Neuronal stem cell (in vitro differentiated cells): Measurements from ENCODE around the gene LARP4.

Source experiments
- DNase-seq: peaks from one replicate; pipeline ENCODE4 v3.0.0-alpha.2; 2013; ENCODE audit warnings: low spot score
- H2AFZ ChIP-seq: one replicate; pipeline ENCODE4 v1.6.1; 2013; ENCODE audit warnings: mild to moderate bottlenecking, low read length, inconsistent platforms
- H2AK5ac ChIP-seq: 2 replicates; pipeline ENCODE4 v1.6.1; 2013; ENCODE audit warnings: low read depth, mild to moderate bottlenecking, inconsistent platforms, low read length, moderate library complexity, mixed read lengths
- H2BK120ac ChIP-seq: 2 replicates; pipeline ENCODE4 v1.6.1; 2013; ENCODE audit warnings: low read depth, mild to moderate bottlenecking, inconsistent platforms, low read length, moderate library complexity, mixed read lengths
- H2BK12ac ChIP-seq: one replicate; pipeline ENCODE4 v1.6.1; 2013; ENCODE audit warnings: low read length, inconsistent platforms
- H2BK15ac ChIP-seq: 2 replicates; pipeline ENCODE4 v1.6.1; 2013; ENCODE audit warnings: mild to moderate bottlenecking, low read length, inconsistent platforms, mixed read lengths
- H2BK5ac ChIP-seq: one replicate; pipeline ENCODE4 v1.6.1; 2013; ENCODE audit warnings: inconsistent platforms, mild to moderate bottlenecking, low read length, moderate library complexity
- H3K14ac ChIP-seq: one replicate; pipeline ENCODE4 v1.6.1; 2013; ENCODE audit warnings: low read length, inconsistent platforms
- H3K18ac ChIP-seq: 2 replicates; pipeline ENCODE4 v1.6.1; 2013; ENCODE audit warnings: low read length, inconsistent platforms
- H3K23ac ChIP-seq: 2 replicates; pipeline ENCODE4 v1.6.1; 2013; ENCODE audit warnings: low read depth, mild to moderate bottlenecking, mixed read lengths, low read length, inconsistent platforms; ENCODE audit not compliant: poor library complexity
- H3K27ac ChIP-seq: replicated peaks from 3 replicates; pipeline ENCODE4 v1.5.1; 2013; ENCODE audit warnings: low read length, inconsistent platforms
- H3K27me3 ChIP-seq, 3 experiments: 2 replicates each; pipeline ENCODE4 v1.6.1; 2013; ENCODE audit warnings: low read length in 3 of 3, mild to moderate bottlenecking in 2 of 3, inconsistent platforms in 1 of 3, low read depth in 1 of 3, mixed read lengths in 1 of 3, moderate library complexity in 1 of 3; ENCODE audit not compliant: control insufficient read depth in 3 of 3, insufficient read depth in 3 of 3
- H3K36me3 ChIP-seq, 2 donors: replicated peaks in 1 of 2; 2 replicates each; pipeline ENCODE4 v1.6.1; 2013; ENCODE audit warnings: low read length in 2 of 2; ENCODE audit not compliant: control insufficient read depth in 2 of 2, insufficient read depth in 2 of 2
- H3K4ac ChIP-seq: 2 replicates; pipeline ENCODE4 v1.6.1; 2013; ENCODE audit warnings: inconsistent platforms, mild to moderate bottlenecking, low read length, moderate library complexity
- H3K4me1 ChIP-seq, 2 donors: 1 replicate in 1 of 2; 2 replicates in 1 of 2; pipeline ENCODE4 v1.6.1; 2013; ENCODE audit warnings: low read length in 2 of 2, low read depth in 1 of 2; ENCODE audit not compliant: control insufficient read depth in 2 of 2, insufficient read depth in 1 of 2
- H3K4me2 ChIP-seq: one replicate; pipeline ENCODE4 v1.6.1; 2013; ENCODE audit warnings: mild to moderate bottlenecking, low read length, inconsistent platforms; ENCODE audit not compliant: insufficient read depth, poor library complexity, severe bottlenecking
- H3K4me3 ChIP-seq, 2 donors: 2 replicates each; pipeline ENCODE4 v1.5.1; 2013; ENCODE audit warnings: low read length in 2 of 2, mild to moderate bottlenecking in 2 of 2, inconsistent platforms in 1 of 2, moderate library complexity in 1 of 2
- H3K79me1 ChIP-seq: one replicate; pipeline ENCODE4 v1.6.1; 2013; ENCODE audit warnings: low read depth, mild to moderate bottlenecking, inconsistent platforms, low read length, moderate library complexity
- H3K9ac ChIP-seq: one replicate; pipeline ENCODE4 v1.6.1; 2013; ENCODE audit warnings: mild to moderate bottlenecking, low read depth, low read length, inconsistent platforms; ENCODE audit not compliant: poor library complexity
- H3K9me3 ChIP-seq, 2 donors: replicated peaks in 1 of 2; 2 replicates each; pipeline versions ENCODE3 to v1.6.1; 2013; ENCODE audit warnings: low read length in 2 of 2, mild to moderate bottlenecking in 2 of 2, inconsistent platforms in 1 of 2, low read depth in 1 of 2, mixed read lengths in 1 of 2, moderate library complexity in 1 of 2; ENCODE audit not compliant: control insufficient read depth in 2 of 2, insufficient read depth in 1 of 2
- H4K8ac ChIP-seq: one replicate; pipeline ENCODE4 v1.6.1; 2013; ENCODE audit warnings: low read depth, mild to moderate bottlenecking, inconsistent platforms, low read length, moderate library complexity
- H4K91ac ChIP-seq: one replicate; pipeline ENCODE4 v1.6.1; 2013; ENCODE audit warnings: low read length, low read depth, mild to moderate bottlenecking, inconsistent platforms; ENCODE audit not compliant: poor library complexity
- WGBS, 2 donors: extraction: QIAGEN DNeasy Blood & Tissue Kit; methylation state at CpG; one replicate each; pipeline ENCODE4 v1.1.7; 2013; ENCODE audit warnings: missing lambda C conversion rate in 2 of 2, mixed read lengths in 1 of 2; ENCODE audit not compliant: insufficient read length in 2 of 2, insufficient replicate concordance in 1 of 2; ENCODE audit errors: extremely low coverage in 2 of 2; 5-methylcytosine and 5-hydroxymethylcytosine counted together

LARP4 gene

GRCh38 chr12:50452795-50453194 lies 52.1 kb downstream of the LARP4 start:
- no peaks in the 10 kb centered on the region for H3K9me3 ChIP-seq
- WGBS, 2 donors: no CpG with 5 or more reads among the region's 5 CpGs
- H4K91ac ChIP-seq: no peak overlapping the region
- no peak overlapping the region for H2BK5ac ChIP-seq
- H3K4me3 ChIP-seq: no peak overlapping the region
- no peak overlapping the region for H3K18ac ChIP-seq
- peaks cover 9 to 91% of the 10 kb centered on the region in 2 donors for H3K36me3 ChIP-seq
- no peaks in the 10 kb centered on the region for H3K79me1 ChIP-seq
- no peak overlapping the region for H2BK120ac ChIP-seq
- no peak overlapping the region for H2BK15ac ChIP-seq
- H3K4me1 ChIP-seq: no peaks in the 10 kb centered on the region
- DNase-seq: no peak
- H2BK12ac ChIP-seq: no peak overlapping the region
- no peak overlapping the region for H2AK5ac ChIP-seq
- H2AFZ ChIP-seq: no peak overlapping the region
- no peak overlapping the region for H4K8ac ChIP-seq
- no peak overlapping the region for H3K4ac ChIP-seq
- no peak overlapping the region for H3K14ac ChIP-seq
- H3K23ac ChIP-seq: peak overlapping the region; percentile 31
- no peak overlapping the region for H3K27ac ChIP-seq
- no peak overlapping the region for H3K9ac ChIP-seq
- no peak overlapping the region for H3K4me2 ChIP-seq
- H3K27me3 ChIP-seq: no peaks in the 10 kb centered on the region

- Histone ChIP-seq H3K14ac (no peak overlapping the region), H3K4ac (no peak overlapping the region), H2BK12ac (no peak overlapping the region), H3K18ac (no peak overlapping the region), H2AK5ac (no peak overlapping the region), H3K23ac (no peak overlapping the region), H3K9ac (no peak overlapping the region), H3K27me3 (no peaks in the 10 kb centered on the region), H3K4me1 (no peaks in the 10 kb centered on the region), H4K8ac (no peak overlapping the region), H3K9me3 (no peaks in the 10 kb centered on the region), H3K79me1 (no peaks in the 10 kb centered on the region), H3K4me3 (no peak overlapping the region), H3K27ac (no peak overlapping the region), H2AFZ (no peak overlapping the region), H2BK120ac (no peak overlapping the region), H2BK5ac (no peak overlapping the region), H3K36me3 (peaks cover 9 to 91% of the 10 kb centered on the region in 2 donors), H2BK15ac (no peak overlapping the region), H3K4me2 (no peak overlapping the region), H4K91ac (no peak overlapping the region)
- no CpG with 5 or more reads among the region's 5 CpGs for WGBS, 2 donors
- DNase-seq: no peak
Observed at GRCh38 chr12:50453872-50454271, 53.2 kb downstream of the LARP4 start.

GRCh38 chr12:50458606-50459005 lies 57.9 kb downstream of the LARP4 start:
- H2BK12ac ChIP-seq: no peak overlapping the region
- no peak overlapping the region for H4K8ac ChIP-seq
- H3K36me3 ChIP-seq: peaks cover 8 to 93% of the 10 kb centered on the region in 2 donors
- H3K18ac ChIP-seq: no peak overlapping the region
- H2AK5ac ChIP-seq: no peak overlapping the region
- H3K4me1 ChIP-seq: no peaks in the 10 kb centered on the region
- no peak overlapping the region for H2BK5ac ChIP-seq
- H3K23ac ChIP-seq: no peak overlapping the region
- no peak overlapping the region for H3K4ac ChIP-seq
- no peaks in the 10 kb centered on the region for H3K27me3 ChIP-seq
- H3K14ac ChIP-seq: no peak overlapping the region
- H2AFZ ChIP-seq: no peak overlapping the region
- no peak overlapping the region for H3K9ac ChIP-seq
- no peak overlapping the region for H3K4me3 ChIP-seq
- H4K91ac ChIP-seq: no peak overlapping the region
- H2BK120ac ChIP-seq: no peak overlapping the region
- H3K79me1 ChIP-seq: no peaks in the 10 kb centered on the region
- H2BK15ac ChIP-seq: no peak overlapping the region
- no peak overlapping the region for H3K27ac ChIP-seq
- H3K9me3 ChIP-seq: peaks cover 0 to 1% of the 10 kb centered on the region in 2 donors
- no peak overlapping the region for H3K4me2 ChIP-seq
- no peak for DNase-seq

GRCh38 chr12:50467439-50467838 lies 66.8 kb downstream of the LARP4 start:
- Histone ChIP-seq H3K14ac (no peak overlapping the region), H3K23ac (no peak overlapping the region), H3K4me1 (no peaks in the 10 kb centered on the region), H2AFZ (no peak overlapping the region), H3K18ac (no peak overlapping the region), H3K36me3 (peaks cover 14 to 90% of the 10 kb centered on the region in 2 donors), H2BK5ac (no peak overlapping the region), H3K27ac (no peak overlapping the region), H2BK120ac (no peak overlapping the region), H2BK12ac (no peak overlapping the region), H3K27me3 (no peaks in the 10 kb centered on the region), H3K79me1 (no peaks in the 10 kb centered on the region), H2AK5ac (no peak overlapping the region), H4K91ac (no peak overlapping the region), H2BK15ac (no peak overlapping the region), H3K4me2 (no peak overlapping the region), H3K4me3 (no peak overlapping the region), H3K9ac (no peak overlapping the region), H4K8ac (no peak overlapping the region), H3K9me3 (peaks cover 0 to 9% of the 10 kb centered on the region in 2 donors), H3K4ac (no peak overlapping the region)
- no CpG with 5 or more reads among the region's 3 CpGs for WGBS, 2 donors
- no peak for DNase-seq
